ENCODE measurements around the gene MAP3K5. TPM values are rescaled to one million over a fixed set of nuclear protein-coding genes. Genes with fewer than 3 reads are reported as not detected.

MAP3K5 gene
- total RNA-seq, 1 donor from 2014 or later = 4.7 TPM

- H3K9me3 Mint-ChIP-seq = no peaks in the 10 kb centered on the region
- H3K4me1 Mint-ChIP-seq (ENCODE audit: unreplicated experiment) = peaks cover 27% of the 10 kb centered on the region
- no peaks in the 10 kb centered on the region for H3K36me3 Mint-ChIP-seq
- DNase-seq (ENCODE audit: extremely low spot score, unreplicated experiment) = no peak
- no peak overlapping the region for H3K4me3 Mint-ChIP-seq
- no peaks in the 10 kb centered on the region for H3K27me3 Mint-ChIP-seq
- H3K27ac Mint-ChIP-seq = no peak overlapping the region
- no peak for TF ChIP-seq CTCF (conservative IDR thresholded peaks at IDR 0.05)
Observed at GRCh38 chr6:136742125-136742524, 50.2 kb downstream of the MAP3K5 start.

GRCh38 chr6:136740050-136740974 lies 52.0 kb downstream of the MAP3K5 start:
- Mint-ChIP-seq H3K4me1 (ENCODE audit: unreplicated experiment) (peaks cover 22% of the 10 kb centered on the region), H3K4me3 (peak overlapping the region; percentile 30), H3K27ac (peak overlapping the region; percentile 33), H3K27me3 (no peaks in the 10 kb centered on the region), H3K9me3 (no peaks in the 10 kb centered on the region), H3K36me3 (no peaks in the 10 kb centered on the region)
- no peak for TF ChIP-seq CTCF (conservative IDR thresholded peaks at IDR 0.05)
- no peak for DNase-seq (ENCODE audit: extremely low spot score, unreplicated experiment)

- Mint-ChIP-seq H3K27me3 (no peaks in the 10 kb centered on the region), H3K4me3 (no peak overlapping the region), H3K27ac (no peak overlapping the region), H3K9me3 (no peaks in the 10 kb centered on the region), H3K4me1 (ENCODE audit: unreplicated experiment) (peaks cover 20% of the 10 kb centered on the region), H3K36me3 (no peaks in the 10 kb centered on the region)
- DNase-seq (ENCODE audit: extremely low spot score, unreplicated experiment) = no peak
- no peak for TF ChIP-seq CTCF (conservative IDR thresholded peaks at IDR 0.05)
Observed at GRCh38 chr6:136739501-136739900, 52.8 kb downstream of the MAP3K5 start.

- H3K36me3 Mint-ChIP-seq = no peaks in the 10 kb centered on the region
- no peak overlapping the region for H3K27ac Mint-ChIP-seq
- H3K27me3 Mint-ChIP-seq = no peaks in the 10 kb centered on the region
- TF ChIP-seq CTCF (conservative IDR thresholded peaks at IDR 0.05) = no peak
- H3K4me3 Mint-ChIP-seq = no peak overlapping the region
- H3K4me1 Mint-ChIP-seq (ENCODE audit: unreplicated experiment) = peaks cover 20% of the 10 kb centered on the region
- H3K9me3 Mint-ChIP-seq = no peaks in the 10 kb centered on the region
- no peak for DNase-seq (ENCODE audit: extremely low spot score, unreplicated experiment)
Observed at GRCh38 chr6:136739071-136739470, 53.2 kb downstream of the MAP3K5 start.

DNA sequence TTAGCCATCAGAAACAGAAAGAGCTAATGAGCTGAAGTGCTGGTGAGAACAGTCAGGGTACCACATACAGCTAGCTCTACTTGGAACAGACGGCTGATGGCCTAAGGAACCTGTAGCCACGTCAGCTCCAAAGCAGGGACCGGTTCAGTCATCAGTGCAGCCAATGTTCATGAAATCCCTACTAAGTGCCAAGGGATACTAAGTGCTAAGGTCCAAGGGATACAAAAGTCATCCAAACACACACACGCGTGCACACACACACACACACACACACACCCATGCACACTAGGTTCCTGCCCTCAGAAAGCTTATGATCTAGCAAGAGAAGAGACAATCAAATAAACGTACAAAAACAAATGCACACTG lies 53.6 kb downstream of the MAP3K5 start:
- H3K9me3 Mint-ChIP-seq = no peaks in the 10 kb centered on the region
- DNase-seq (ENCODE audit: extremely low spot score, unreplicated experiment) = no peak
- H3K27me3 Mint-ChIP-seq = no peaks in the 10 kb centered on the region
- no peak overlapping the region for H3K4me3 Mint-ChIP-seq
- peaks cover 20% of the 10 kb centered on the region for H3K4me1 Mint-ChIP-seq (ENCODE audit: unreplicated experiment)
- no peak for TF ChIP-seq CTCF (conservative IDR thresholded peaks at IDR 0.05)
- H3K36me3 Mint-ChIP-seq = no peaks in the 10 kb centered on the region
- no peak overlapping the region for H3K27ac Mint-ChIP-seq

Data from type B pancreatic cell (in vitro differentiated cells).